ENCODE results near the gene OLFM1. TPM values are rescaled to one million over a fixed set of nuclear protein-coding genes. Genes with fewer than 3 reads are reported as not detected.
"Not testable (repeated sequence)": the region's sequence is repeated elsewhere in the genome, so short reads cannot be mapped to it uniquely, and the experiment has no call there.

OLFM1 gene
- total RNA-seq, 4 donors from 2014 or later: 12.1 to 31.4 (median 23.2) TPM

DNA sequence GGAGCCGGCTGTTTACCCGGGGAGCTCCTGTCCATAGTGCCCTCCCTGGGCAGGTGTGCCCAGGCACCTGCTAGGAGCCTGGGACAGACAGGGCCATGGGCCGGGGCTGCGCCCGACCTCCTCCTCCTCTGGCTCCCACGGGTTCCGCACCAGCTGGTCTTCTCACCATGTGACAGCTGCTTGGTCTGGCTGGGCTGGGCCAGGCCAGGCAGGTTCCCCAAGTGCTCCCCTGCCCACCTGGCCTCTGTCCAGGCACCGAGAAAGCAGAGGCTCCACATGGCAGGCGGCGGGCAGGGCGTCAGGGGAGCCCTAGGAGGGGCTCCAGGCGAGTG, 60.0 kb downstream of the OLFM1 start:
- no peak for ATAC-seq (ENCODE audit: low FRiP score)
- TF ChIP-seq, protein P1, sequence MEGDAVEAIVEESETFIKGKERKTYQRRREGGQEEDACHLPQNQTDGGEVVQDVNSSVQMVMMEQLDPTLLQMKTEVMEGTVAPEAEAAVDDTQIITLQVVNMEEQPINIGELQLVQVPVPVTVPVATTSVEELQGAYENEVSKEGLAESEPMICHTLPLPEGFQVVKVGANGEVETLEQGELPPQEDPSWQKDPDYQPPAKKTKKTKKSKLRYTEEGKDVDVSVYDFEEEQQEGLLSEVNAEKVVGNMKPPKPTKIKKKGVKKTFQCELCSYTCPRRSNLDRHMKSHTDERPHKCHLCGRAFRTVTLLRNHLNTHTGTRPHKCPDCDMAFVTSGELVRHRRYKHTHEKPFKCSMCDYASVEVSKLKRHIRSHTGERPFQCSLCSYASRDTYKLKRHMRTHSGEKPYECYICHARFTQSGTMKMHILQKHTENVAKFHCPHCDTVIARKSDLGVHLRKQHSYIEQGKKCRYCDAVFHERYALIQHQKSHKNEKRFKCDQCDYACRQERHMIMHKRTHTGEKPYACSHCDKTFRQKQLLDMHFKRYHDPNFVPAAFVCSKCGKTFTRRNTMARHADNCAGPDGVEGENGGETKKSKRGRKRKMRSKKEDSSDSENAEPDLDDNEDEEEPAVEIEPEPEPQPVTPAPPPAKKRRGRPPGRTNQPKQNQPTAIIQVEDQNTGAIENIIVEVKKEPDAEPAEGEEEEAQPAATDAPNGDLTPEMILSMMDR (IDR thresholded peaks at IDR 0.05): no peak
- no peak for DNase-seq (ENCODE audit: low spot score)

GRCh38 chr9:135147938-135148337, 60.5 kb downstream of the OLFM1 start:
- DNase-seq (ENCODE audit: low spot score): no peak
- TF ChIP-seq, protein P1 (IDR thresholded peaks at IDR 0.05): no peak
- ATAC-seq (ENCODE audit: low FRiP score): no peak

DNA sequence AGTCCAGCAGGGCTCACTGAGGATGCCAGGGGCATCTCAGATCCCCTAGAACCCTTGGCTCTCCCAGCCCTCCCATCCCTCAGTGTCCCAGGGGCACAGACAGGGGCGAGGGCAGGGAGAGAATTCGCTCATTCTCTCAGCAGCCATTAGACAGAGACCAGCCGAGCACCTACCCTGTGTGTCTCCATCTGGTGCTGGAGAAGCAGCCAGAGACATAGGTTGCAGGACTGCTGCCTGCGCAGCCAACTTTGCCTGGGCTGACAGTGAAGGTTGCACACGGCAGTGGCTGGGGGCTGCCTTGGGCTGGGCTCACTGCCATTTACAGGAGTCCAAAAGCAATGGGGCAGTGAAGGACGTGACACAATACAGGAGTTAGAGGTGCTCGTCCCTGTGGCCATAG, 60.9 kb downstream of the OLFM1 start:
- TF ChIP-seq, protein P1 (IDR thresholded peaks at IDR 0.05): no peak
- no peak for DNase-seq (ENCODE audit: low spot score)
- no peak for ATAC-seq (ENCODE audit: low FRiP score)

- not testable (repeated sequence) for DNase-seq (ENCODE audit: low spot score); ATAC-seq (ENCODE audit: low FRiP score)
Observed at GRCh38 chr9:135149901-135150300, 62.4 kb downstream of the OLFM1 start.

- TF ChIP-seq, protein P1 (IDR thresholded peaks at IDR 0.05): no peak
- no peak for ATAC-seq (ENCODE audit: low FRiP score)
- DNase-seq (ENCODE audit: low spot score): no peak
Observed at GRCh38 chr9:135150981-135151380, 63.5 kb downstream of the OLFM1 start.

GRCh38 chr9:135151757-135152613, 64.5 kb downstream of the OLFM1 start:
- TF ChIP-seq, protein P1 (IDR thresholded peaks at IDR 0.05): no peak
- ATAC-seq (ENCODE audit: low FRiP score) (no peak), DNase-seq (ENCODE audit: low spot score) (no peak)

GRCh38 chr9:135152614-135153334, 65.3 kb downstream of the OLFM1 start:
- no peak for DNase-seq (ENCODE audit: low spot score)
- ATAC-seq (ENCODE audit: low FRiP score): no peak
- TF ChIP-seq, protein P1 (IDR thresholded peaks at IDR 0.05): no peak
